IMR-90 (cell line): ENCODE measurements around the gene PPARG.

Experiments used
- FOS ChIP-seq: fragments of 150-350 bp; IDR thresholded peaks from 2 replicates; pipeline ENCODE4 v1.6.1; 2016; ENCODE audit warnings: low read depth, low read length
- MXI1 ChIP-seq: IDR thresholded peaks from 2 replicates; pipeline ENCODE4 v1.6.1; 2012; ENCODE audit warnings: low read depth, mild to moderate bottlenecking, low read length, moderate library complexity, borderline replicate concordance
- POLR2A ChIP-seq: IDR thresholded peaks from 2 replicates; pipeline ENCODE4 v1.6.1; 2012; ENCODE audit warnings: mild to moderate bottlenecking, low read depth, low read length
- RAD21 ChIP-seq: IDR thresholded peaks from 2 replicates; pipeline ENCODE4 v1.6.1; 2012; ENCODE audit warnings: low read length, improper control_type of control experiment
- RFX5 ChIP-seq: IDR thresholded peaks from 2 replicates; pipeline ENCODE4 v1.8.0; 2012; ENCODE audit warnings: low read depth, mild to moderate bottlenecking, low read length, moderate library complexity
- TF ChIP-seq, protein P1 (sequence below): conservative IDR thresholded peaks from 2 replicates; pipeline ENCODE4 v1.5.1; 2012; ENCODE audit warnings: mild to moderate bottlenecking, low read depth, low read length, improper control_type of control experiment
- TF ChIP-seq, protein P2 (sequence below): fragments of 150-350 bp; IDR thresholded peaks from 2 replicates; pipeline ENCODE4 v1.6.1; 2016; ENCODE audit warnings: low read depth, mild to moderate bottlenecking, low read length, moderate library complexity, borderline replicate concordance

- no peak for TF ChIP-seq RFX5
- TF ChIP-seq, protein P1, sequence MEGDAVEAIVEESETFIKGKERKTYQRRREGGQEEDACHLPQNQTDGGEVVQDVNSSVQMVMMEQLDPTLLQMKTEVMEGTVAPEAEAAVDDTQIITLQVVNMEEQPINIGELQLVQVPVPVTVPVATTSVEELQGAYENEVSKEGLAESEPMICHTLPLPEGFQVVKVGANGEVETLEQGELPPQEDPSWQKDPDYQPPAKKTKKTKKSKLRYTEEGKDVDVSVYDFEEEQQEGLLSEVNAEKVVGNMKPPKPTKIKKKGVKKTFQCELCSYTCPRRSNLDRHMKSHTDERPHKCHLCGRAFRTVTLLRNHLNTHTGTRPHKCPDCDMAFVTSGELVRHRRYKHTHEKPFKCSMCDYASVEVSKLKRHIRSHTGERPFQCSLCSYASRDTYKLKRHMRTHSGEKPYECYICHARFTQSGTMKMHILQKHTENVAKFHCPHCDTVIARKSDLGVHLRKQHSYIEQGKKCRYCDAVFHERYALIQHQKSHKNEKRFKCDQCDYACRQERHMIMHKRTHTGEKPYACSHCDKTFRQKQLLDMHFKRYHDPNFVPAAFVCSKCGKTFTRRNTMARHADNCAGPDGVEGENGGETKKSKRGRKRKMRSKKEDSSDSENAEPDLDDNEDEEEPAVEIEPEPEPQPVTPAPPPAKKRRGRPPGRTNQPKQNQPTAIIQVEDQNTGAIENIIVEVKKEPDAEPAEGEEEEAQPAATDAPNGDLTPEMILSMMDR: no peak
- TF ChIP-seq, protein P2, sequence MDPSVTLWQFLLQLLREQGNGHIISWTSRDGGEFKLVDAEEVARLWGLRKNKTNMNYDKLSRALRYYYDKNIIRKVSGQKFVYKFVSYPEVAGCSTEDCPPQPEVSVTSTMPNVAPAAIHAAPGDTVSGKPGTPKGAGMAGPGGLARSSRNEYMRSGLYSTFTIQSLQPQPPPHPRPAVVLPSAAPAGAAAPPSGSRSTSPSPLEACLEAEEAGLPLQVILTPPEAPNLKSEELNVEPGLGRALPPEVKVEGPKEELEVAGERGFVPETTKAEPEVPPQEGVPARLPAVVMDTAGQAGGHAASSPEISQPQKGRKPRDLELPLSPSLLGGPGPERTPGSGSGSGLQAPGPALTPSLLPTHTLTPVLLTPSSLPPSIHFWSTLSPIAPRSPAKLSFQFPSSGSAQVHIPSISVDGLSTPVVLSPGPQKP: no peak
- TF ChIP-seq POLR2A: no peak
- TF ChIP-seq RAD21: no peak
- TF ChIP-seq FOS: no peak
- TF ChIP-seq MXI1: no peak
Observed at GRCh38 chr3:12325586-12326515, 37.0 kb downstream of the PPARG start.
